NCI-H226 (cell line): ENCODE data around the gene ZDHHC13.
A peak's percentile ranks its signal among the peaks of the same experiment; 100 is the strongest.

Experiments used
- DNase-seq: peaks from one replicate; pipeline ENCODE4 v3.0.0-alpha.2; 2015

ZDHHC13 gene

GRCh38 chr11:19173004-19173689 lies 56.2 kb downstream of the ZDHHC13 start:
- DNase-seq = no peak

DNA sequence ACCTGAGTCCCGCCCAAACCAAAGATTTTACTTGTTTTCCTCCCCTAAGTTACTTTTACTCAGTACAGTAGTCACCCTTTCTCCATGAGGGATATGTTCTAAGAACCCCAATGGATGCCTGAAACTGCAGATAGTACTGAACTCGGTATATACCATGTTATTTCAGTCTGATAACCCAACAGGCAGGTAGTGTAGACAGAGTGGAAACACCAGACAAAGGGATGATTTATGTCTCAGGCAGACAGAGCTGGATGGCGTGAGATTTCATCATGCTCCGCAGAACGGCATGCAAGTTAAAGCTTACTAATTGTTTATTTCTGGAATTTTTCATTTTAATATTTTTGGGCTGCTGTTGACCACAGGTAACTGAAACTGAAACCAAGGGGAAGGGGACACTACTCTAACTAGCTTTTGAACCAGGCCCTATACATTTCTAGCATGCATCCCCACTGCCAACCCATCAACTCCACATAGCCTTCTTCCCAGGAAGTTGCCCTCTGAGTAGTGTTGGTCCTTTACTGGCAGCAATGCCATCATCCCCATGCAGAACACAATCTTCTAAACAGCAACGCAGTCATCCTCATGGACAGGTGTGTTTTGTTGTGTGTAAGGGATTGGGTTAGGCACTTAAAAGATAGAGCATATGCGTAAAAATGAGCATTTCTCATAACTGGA lies 57.1 kb downstream of the ZDHHC13 start:
- DNase-seq = no peak

DNA sequence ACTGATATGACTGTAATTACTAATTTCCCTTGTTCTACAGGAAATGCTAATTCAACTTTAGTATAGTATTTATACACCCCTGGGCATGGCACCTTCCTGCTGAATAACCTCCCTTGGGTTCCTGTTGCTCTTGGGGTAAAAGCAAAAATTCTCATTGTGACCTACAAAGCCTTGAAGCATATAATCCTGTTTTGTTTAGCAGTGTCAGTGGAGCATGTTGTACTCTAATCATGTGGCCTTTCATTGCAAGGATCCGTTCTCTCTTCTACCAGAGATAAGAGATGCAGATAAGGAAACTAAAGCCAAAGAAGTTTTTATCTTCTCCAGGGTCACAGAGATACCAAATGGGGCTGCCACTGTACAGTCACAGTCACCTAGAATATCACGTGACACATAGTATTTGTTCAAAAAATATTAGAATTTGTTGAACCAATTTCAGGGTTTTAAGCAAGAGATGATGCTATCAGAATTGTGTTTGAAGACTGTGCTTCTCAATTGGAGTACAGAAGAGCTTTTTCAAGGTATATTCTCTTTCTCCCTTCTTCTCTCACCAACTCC lies 59.7 kb downstream of the ZDHHC13 start:
- no peak for DNase-seq

- no peak for DNase-seq
Observed at GRCh38 chr11:19181531-19182261, 64.7 kb downstream of the ZDHHC13 start.

DNA sequence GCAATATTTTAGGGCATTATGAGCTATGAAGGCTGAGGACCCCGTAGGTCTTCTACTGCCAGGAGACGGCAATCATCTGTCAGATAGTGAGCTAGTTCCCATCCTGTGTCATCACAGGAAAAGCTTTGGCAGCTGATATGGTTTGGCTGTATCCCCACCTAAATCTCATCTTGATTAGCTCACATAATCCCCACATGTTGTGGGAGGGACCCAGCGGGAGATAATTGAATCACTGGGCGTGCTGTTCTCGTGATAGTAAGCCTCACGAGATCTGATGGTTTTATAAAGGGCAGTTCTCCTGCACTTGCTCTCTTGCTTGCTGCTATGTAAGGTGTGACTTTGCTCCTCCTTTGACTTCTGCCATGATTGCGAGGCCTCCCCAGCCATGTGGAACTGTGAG lies 66.7 kb downstream of the ZDHHC13 start:
- DNase-seq = no peak

DNA sequence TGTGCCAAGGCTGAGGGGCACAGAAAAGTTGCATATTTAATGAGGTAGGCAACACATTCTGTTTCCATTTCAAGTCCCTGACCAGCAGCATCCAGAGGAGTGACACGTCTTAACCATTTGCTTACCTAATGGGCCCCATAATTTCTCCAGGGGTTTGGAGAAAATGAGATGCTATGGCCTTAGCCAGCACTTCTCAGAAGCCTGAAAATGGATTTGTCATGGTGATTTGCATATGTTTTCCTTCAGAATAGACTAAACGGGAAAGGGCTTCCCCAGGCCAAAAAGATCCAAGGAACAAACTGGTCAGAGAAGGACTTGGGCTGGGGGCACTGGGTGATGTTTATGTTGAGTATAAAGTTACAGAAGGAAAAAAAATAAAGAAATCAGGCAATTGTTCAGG lies 68.1 kb downstream of the ZDHHC13 start:
- no peak for DNase-seq

DNA sequence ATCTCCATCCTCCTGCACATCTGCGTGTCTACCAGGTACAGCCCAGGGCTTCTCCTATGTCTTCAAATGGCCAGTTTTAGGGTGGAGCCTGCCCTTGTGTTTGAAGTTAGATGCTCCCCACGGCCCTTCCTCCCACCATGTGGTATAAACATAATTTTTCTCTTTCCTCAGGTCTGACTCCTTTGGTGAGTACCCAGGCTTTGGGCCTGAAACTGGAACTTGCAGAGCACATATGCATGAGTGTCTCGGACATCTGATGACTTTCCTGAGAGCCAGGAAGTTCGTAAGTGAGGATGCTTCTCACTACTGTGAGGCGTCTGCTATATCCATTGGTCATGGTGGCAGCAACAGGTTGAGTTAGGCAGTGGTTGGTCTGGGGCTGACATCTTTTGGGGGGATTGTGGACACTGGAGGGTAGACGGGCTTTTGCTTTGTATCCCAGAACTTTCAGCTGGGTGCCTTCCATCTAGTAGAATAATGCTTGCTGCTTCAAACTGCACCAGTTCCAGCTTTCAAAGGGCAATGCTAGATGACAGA lies 68.6 kb downstream of the ZDHHC13 start:
- no peak for DNase-seq

DNA sequence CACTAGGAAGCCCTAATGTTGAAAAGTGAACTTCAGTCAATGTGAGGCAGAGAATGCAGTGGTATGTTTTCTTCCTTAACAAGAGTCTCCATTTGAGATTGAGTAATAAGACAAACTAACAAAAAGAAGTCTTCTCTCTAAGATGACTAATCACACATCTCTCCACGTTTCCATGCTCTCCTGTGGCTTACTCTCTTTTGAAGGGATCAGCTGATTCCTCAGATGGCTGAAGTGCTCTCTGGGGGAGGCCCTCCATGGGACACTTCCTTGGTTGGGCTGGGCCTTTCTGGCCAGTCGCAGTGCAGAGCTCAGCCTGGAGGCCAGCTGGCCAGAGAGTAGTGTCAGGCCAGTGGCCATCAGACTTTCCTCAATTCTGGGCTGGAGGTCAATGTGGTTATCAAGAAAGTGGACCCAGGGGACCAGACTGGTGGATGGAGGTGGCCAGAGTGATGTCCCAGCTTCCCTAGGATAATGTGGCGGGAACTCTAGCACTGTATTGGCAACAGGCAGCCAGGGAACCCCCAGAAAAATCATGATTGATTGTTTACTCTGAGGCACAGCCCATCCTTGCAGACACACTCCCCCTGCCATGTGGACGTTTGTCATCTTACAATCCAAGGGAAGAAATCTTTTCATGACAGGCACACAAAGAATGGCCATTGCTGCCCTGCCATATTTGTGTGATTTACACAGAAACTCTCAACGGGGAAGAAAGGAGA lies 70.3 kb downstream of the ZDHHC13 start:
- no peak for DNase-seq

DNA sequence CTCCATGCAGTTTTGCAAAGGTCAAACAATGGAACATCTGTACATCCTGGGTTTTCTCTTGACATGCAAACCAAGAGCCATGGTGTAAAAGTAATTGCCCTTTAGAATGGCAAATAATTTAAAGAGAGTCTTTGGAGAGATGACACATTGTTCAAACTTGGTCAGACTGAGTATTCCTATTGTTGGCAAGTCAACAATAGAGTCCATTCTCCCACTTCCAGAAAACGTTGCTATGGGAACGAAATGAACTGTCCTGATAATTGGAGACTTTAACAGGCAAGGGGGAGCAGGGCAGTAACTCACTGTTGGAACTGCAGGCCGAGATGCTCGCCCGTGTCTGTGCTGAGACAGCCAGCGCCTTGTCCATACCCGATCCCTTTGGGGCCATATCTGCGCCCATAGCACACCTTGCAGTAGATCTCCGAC lies 70.9 kb downstream of the ZDHHC13 start:
- DNase-seq = no peak

DNA sequence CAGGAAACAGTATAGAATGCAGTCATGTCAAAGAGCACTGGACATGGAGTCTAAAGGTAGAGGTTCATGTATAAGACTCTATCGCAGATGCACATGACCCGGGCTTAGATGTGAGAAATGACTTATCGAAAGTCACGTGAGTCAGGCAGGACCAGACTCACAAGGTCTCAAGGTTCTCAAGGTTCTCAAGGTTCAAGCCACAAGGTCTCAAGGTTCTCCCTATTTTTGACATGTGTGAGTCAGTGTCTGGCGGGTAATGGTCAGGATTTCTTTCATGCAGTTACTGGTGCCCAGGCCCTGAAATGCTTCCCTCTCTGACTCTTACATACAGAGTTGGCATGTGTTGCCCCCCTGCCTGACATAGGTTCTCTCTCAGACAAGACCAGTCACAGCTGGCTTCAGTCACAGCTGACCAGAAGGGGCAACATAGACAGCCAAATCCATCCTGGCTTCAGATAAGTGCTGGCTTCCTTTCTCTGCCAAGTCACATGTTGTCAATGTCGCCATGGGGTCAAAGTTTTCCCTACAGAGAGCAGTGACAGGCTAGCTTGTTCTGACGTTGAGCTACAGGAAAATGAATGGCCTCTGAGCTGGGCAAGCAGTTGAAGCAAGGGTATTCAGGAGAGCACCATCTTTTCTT lies 74.7 kb downstream of the ZDHHC13 start:
- DNase-seq = no peak

DNA sequence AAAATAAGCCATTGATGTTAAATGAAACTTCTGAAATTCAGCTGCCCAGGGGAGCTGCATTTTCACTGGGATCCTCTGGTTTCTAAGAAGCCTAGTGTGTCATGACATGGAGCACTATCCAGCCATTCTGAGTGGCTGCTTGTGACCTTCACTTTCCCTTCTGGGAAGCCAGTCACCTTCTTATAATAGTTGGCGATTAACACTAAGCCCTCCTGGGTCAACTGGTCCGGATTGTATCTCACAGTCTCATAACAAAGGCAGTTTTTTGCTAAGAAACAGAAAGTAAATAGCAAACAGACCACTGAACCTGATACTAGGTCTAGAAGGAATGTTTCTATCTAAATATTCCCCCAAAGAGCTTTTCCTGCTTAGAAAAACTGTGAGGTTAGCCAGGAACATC lies 76.9 kb downstream of the ZDHHC13 start:
- DNase-seq = no peak

GRCh38 chr11:19194620-19195308 lies 77.8 kb downstream of the ZDHHC13 start:
- DNase-seq = no peak

- no peak for DNase-seq
Observed at GRCh38 chr11:19196432-19196831, 79.5 kb downstream of the ZDHHC13 start.

GRCh38 chr11:19199048-19199447 lies 82.1 kb downstream of the ZDHHC13 start:
- DNase-seq = no peak

GRCh38 chr11:19199771-19200170 lies 82.8 kb downstream of the ZDHHC13 start:
- peak; percentile 80 for DNase-seq

GRCh38 chr11:19200410-19201201 lies 83.6 kb downstream of the ZDHHC13 start:
- peak; percentile 96 for DNase-seq

DNA sequence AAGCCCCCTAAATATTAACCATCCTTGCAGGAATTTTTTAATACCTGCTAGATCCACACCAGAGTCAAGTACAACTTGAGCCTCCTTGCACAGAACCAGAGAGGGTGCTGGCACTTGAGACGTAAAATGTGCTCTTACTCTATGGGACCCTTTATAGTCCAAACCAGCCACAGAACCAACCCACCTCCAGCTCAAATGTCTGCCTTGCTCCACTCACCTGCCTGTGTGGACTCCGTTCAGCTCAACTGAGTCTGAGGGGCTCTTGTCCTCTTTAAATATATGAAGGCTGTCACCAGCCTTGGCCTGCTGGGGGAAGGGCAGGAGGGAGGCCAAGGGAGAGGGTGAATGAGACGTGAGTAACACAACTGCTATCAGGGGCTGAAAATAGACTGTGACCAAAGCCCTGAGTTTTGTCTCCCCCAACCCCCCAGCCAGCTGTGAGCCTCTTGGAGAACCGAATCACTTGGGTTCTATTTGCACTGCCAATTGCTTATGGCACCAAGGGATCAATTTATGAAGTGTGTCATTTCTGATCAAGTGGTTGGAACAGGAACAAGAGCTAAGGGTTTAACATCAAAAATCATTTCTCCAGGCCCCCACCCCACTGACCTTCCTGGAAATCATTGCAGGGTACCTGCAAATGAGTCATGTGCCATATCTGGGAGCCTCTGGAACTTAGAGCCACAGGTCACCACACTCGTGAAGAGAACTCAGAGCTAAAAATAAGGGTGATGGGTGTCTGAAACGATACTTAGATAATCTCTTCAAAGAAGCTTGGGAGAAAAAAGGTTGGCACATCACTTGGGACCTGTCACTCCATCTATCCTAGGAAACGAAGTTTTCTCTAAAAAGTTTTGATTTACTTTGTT lies 85.0 kb downstream of the ZDHHC13 start, which contains the start of gene CSRP3:
Gene CSRP3 (minus strand): TSS at position 247 of the 869 bp plus-strand sequence. CDS start 9,535 bp downstream, outside the sequence.
- DNase-seq = no peak

- DNase-seq = no peak
Observed at GRCh38 chr11:19204836-19205235, 87.9 kb downstream of the ZDHHC13 start.

DNA sequence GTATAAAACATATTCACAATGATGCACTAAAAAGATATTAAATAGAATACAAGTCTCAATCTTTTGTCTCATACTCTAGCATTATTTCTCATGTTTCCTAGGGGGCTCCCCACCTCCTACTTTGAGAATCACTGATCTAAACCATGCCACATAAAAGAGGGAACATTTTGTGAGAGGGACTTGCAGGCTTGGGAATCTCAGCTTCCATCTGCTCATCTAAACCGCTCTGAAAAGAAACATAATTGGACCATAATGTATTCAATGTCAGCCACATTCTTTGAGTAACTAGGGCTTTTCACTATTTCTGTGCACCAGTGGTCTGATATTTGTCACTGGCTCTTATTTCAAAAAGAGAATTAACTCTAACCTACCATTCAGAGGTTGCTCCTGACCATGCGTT lies 91.2 kb downstream of the ZDHHC13 start:
- no peak for DNase-seq
